ENCODE results near the gene MRGPRF.
A peak's percentile ranks its signal among the peaks of the same experiment; 100 is the strongest.
"Not testable (repeated sequence)": the region's sequence is repeated elsewhere in the genome, so short reads cannot be mapped to it uniquely, and the experiment has no call there.

Gene MRGPRF

GRCh38 chr11:68978626-68978930 lies 34.5 kb downstream of the MRGPRF start:
- Histone ChIP-seq H3K4me3 (ENCODE audit: low read depth, low read length) (no peak overlapping the region), H3K27me3 (replicated peaks) (peaks cover 3% of the 10 kb centered on the region), H3K36me3 (replicated peaks) (no peaks in the 10 kb centered on the region), H3K27ac (no peak overlapping the region)
- no peak for DNase-seq
- no peak for TF ChIP-seq CTCF (IDR thresholded peaks at IDR 0.05; ENCODE audit: low read depth, low read length, missing control alignments)
- in situ Hi-C loops (cut with HindIII; ENCODE audit: low pct_ligation_motif_present, low sequenced_read_pairs): no loop called here

GRCh38 chr11:68977781-68978625 lies 35.0 kb downstream of the MRGPRF start:
- DNase-seq: no peak
- Histone ChIP-seq H3K27ac (no peak overlapping the region), H3K27me3 (replicated peaks) (peaks cover 3% of the 10 kb centered on the region), H3K36me3 (replicated peaks) (no peaks in the 10 kb centered on the region), H3K4me3 (ENCODE audit: low read depth, low read length) (no peak overlapping the region)
- no peak for TF ChIP-seq CTCF (IDR thresholded peaks at IDR 0.05; ENCODE audit: low read depth, low read length, missing control alignments)
- in situ Hi-C loops (cut with HindIII; ENCODE audit: low pct_ligation_motif_present, low sequenced_read_pairs): no loop called here

GRCh38 chr11:68976563-68976962 lies 36.5 kb downstream of the MRGPRF start:
- no peak overlapping the region for H3K4me3 ChIP-seq (ENCODE audit: low read depth, low read length)
- H3K27me3 ChIP-seq (replicated peaks): no peaks in the 10 kb centered on the region
- in situ Hi-C loops (cut with HindIII; ENCODE audit: low pct_ligation_motif_present, low sequenced_read_pairs): no loop called here
- DNase-seq: no peak
- H3K27ac ChIP-seq: no peak overlapping the region
- no peaks in the 10 kb centered on the region for H3K36me3 ChIP-seq (replicated peaks)
- TF ChIP-seq CTCF (IDR thresholded peaks at IDR 0.05; ENCODE audit: low read depth, low read length, missing control alignments): no peak

GRCh38 chr11:68976095-68976494 lies 37.0 kb downstream of the MRGPRF start:
- Histone ChIP-seq H3K36me3 (replicated peaks) (no peaks in the 10 kb centered on the region), H3K27me3 (replicated peaks) (peaks cover under 1% of the 10 kb centered on the region), H3K4me3 (ENCODE audit: low read depth, low read length) (no peak overlapping the region), H3K27ac (no peak overlapping the region)
- DNase-seq: no peak
- no peak for TF ChIP-seq CTCF (IDR thresholded peaks at IDR 0.05; ENCODE audit: low read depth, low read length, missing control alignments)
- in situ Hi-C loops (cut with HindIII; ENCODE audit: low pct_ligation_motif_present, low sequenced_read_pairs): no loop called here

GRCh38 chr11:68974421-68975194 lies 38.4 kb downstream of the MRGPRF start:
- Histone ChIP-seq H3K27ac (no peak overlapping the region), H3K27me3 (replicated peaks) (peaks cover 5% of the 10 kb centered on the region), H3K4me3 (ENCODE audit: low read depth, low read length) (no peak overlapping the region), H3K36me3 (replicated peaks) (no peaks in the 10 kb centered on the region)
- no peak for TF ChIP-seq CTCF (IDR thresholded peaks at IDR 0.05; ENCODE audit: low read depth, low read length, missing control alignments)
- in situ Hi-C loops (cut with HindIII; ENCODE audit: low pct_ligation_motif_present, low sequenced_read_pairs): no loop called here
- peak; percentile 12 for DNase-seq

- H3K36me3 ChIP-seq (replicated peaks); DNase-seq; H3K4me3 ChIP-seq (ENCODE audit: low read depth, low read length); H3K27me3 ChIP-seq (replicated peaks); in situ Hi-C loops (cut with HindIII; ENCODE audit: low pct_ligation_motif_present, low sequenced_read_pairs); H3K27ac ChIP-seq: not testable (repeated sequence)
Observed at GRCh38 chr11:68973706-68974105, 39.3 kb downstream of the MRGPRF start.

All from brain microvascular endothelial cell (primary cell).